Activated naive CD4-positive, alpha-beta T cell treated with anti-CD3 and anti-CD28 coated beads, Interleukin-2, amount 50 U/mL, for 24 hours (primary cell): ENCODE results near the gene PSMB8.

ENCODE experiments used
- H3K27ac Mint-ChIP-seq: one replicate; pipeline ENCODE4 v1.8.0; 2021; ENCODE audit warnings: mild to moderate bottlenecking, mixed read lengths
- H3K27me3 Mint-ChIP-seq: one replicate; pipeline ENCODE4 v1.8.0; 2021; ENCODE audit warnings: mixed read lengths
- H3K36me3 Mint-ChIP-seq: one replicate; pipeline ENCODE4 v1.8.0; 2021; ENCODE audit warnings: mixed read lengths
- H3K4me1 Mint-ChIP-seq: one replicate; pipeline ENCODE4 v1.8.0; 2021; ENCODE audit warnings: mixed read lengths
- H3K4me3 Mint-ChIP-seq: one replicate; pipeline ENCODE4 v1.8.0; 2021; ENCODE audit warnings: mild to moderate bottlenecking, mixed read lengths
- H3K9me3 Mint-ChIP-seq: one replicate; pipeline ENCODE4 v1.8.0; 2021; ENCODE audit warnings: mixed read lengths

Gene PSMB8

DNA sequence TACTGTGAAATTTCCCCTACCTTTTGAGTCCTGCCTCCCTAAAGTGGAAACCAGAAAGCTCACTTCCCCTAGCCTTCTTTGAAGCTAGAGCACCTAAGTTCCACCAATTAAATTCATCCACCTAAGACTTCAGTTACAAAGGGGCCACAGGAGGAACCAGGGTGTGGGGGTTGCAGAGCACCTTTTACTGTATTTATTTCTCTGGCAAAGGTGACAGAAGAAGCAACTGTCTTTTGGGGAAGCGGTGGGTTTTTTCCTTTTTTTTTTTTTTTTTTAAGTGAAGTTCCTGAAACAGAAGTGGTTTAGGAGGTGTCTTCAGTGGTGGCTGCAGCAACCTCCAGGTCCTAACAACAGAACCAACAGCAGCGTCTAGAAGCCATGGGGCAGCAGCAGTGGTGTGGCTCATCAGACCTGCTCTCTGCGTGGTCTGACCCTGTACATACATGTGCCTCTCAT, 23.2 kb upstream of the PSMB8 start:
- Mint-ChIP-seq H3K4me3 (peak overlapping the region; percentile 30), H3K27ac (peak overlapping the region; percentile 90), H3K9me3 (no peaks in the 10 kb centered on the region), H3K36me3 (no peaks in the 10 kb centered on the region), H3K27me3 (no peaks in the 10 kb centered on the region), H3K4me1 (peaks cover 40% of the 10 kb centered on the region)

DNA sequence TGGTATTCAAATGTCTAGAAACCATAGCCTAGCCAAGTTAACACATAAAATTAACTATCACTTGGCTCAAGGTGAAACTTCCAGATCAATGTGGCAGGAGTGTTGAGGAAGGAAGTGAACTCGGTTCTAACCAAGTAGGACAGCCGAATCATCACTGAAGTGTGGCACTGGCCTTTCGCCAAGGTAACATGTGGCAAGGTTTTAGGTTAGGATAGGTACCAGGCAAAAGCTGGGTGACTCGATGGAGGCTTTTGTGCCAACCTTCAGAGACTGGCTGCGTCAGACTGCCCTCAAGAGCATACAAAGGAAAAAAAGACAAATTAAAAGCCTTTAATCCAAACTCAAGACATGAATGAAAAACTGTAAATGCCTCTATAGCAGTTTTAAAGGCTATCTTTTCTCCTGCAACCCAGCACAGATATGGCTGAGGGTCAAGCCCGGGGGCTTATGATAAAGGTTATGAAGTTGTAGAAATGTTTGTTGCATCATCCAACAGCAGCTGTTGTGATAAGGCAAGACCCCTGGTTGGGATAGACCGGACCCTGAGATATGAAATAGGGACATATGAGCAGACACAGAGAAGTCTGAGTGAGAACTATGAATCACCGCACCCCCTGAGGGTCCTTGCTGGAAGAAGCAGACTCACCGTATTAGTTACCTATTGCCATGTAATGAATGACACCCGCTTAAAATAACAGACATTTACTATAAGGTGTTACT, 22.0 kb upstream of the PSMB8 start:
- Mint-ChIP-seq H3K27me3 (no peaks in the 10 kb centered on the region), H3K4me3 (no peak overlapping the region), H3K27ac (peak overlapping the region; percentile 90), H3K9me3 (no peaks in the 10 kb centered on the region), H3K4me1 (peaks cover 44% of the 10 kb centered on the region), H3K36me3 (peaks cover under 1% of the 10 kb centered on the region)

DNA sequence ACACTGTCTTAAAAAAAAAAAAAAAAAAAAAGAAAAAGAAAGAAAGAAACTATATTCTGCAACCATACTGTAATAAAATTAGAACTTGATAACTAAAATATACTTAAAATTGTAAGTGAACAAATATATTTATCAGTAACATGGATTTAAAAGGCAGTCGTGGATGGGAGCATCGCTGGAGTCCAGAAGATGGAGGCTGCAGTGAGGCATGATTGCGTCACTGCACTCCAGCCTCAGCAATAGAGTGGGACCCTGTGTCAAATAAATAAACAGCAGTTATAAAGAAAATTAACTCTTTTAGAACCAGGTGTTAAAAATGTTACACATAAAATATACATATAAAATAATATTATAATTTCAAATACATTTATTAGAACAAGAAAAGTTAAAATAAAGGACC, 18.9 kb upstream of the PSMB8 start:
- H3K4me1 Mint-ChIP-seq: peaks cover 60% of the 10 kb centered on the region
- no peak overlapping the region for H3K4me3 Mint-ChIP-seq
- no peaks in the 10 kb centered on the region for H3K9me3 Mint-ChIP-seq
- H3K36me3 Mint-ChIP-seq: peaks cover 18% of the 10 kb centered on the region
- no peaks in the 10 kb centered on the region for H3K27me3 Mint-ChIP-seq
- H3K27ac Mint-ChIP-seq: peak overlapping the region; percentile 15

DNA sequence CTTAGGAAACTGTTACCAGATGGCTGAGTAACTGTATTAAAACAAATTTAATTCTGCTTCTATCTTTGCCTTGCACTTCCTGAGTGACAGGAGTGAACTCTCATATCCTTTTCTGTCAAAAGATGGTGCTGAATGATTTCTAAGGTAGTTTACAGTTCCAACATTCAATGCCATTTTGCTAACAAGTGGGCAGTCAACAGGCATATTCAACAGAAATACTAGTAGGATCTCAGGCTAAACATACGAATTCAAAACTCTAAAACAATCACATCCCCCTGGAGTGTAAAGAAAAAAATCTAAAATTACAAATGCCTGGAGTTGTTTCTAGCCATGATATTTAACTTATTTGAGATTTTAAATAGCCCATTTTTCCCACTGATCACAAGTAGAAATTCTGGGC, 16.8 kb upstream of the PSMB8 start:
- H3K27ac Mint-ChIP-seq: peak overlapping the region; percentile 92
- H3K36me3 Mint-ChIP-seq: peaks cover 28% of the 10 kb centered on the region
- H3K27me3 Mint-ChIP-seq: no peaks in the 10 kb centered on the region
- H3K4me1 Mint-ChIP-seq: peaks cover 58% of the 10 kb centered on the region
- no peak overlapping the region for H3K4me3 Mint-ChIP-seq
- H3K9me3 Mint-ChIP-seq: no peaks in the 10 kb centered on the region

DNA sequence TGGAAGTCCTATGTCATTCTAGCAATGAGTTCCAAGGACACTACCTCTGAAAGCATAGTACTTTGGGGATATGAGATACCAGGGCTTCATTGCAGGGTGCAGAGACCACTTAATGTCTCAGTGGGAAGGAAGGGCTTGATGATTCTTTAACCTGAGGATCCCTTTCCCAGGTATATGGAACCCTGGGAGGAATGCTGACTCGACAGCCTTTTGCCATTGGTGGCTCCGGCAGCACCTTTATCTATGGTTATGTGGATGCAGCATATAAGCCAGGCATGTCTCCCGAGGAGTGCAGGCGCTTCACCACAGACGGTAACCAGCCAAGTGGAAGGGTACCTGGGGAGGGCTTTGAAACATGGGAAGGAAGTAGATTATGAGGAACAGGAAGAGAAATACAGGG, 14.3 kb upstream of the PSMB8 start:
- Mint-ChIP-seq H3K36me3 (peaks cover 31% of the 10 kb centered on the region), H3K27ac (peak overlapping the region; percentile 88), H3K4me1 (peaks cover 56% of the 10 kb centered on the region), H3K4me3 (no peak overlapping the region), H3K9me3 (no peaks in the 10 kb centered on the region), H3K27me3 (no peaks in the 10 kb centered on the region)

DNA sequence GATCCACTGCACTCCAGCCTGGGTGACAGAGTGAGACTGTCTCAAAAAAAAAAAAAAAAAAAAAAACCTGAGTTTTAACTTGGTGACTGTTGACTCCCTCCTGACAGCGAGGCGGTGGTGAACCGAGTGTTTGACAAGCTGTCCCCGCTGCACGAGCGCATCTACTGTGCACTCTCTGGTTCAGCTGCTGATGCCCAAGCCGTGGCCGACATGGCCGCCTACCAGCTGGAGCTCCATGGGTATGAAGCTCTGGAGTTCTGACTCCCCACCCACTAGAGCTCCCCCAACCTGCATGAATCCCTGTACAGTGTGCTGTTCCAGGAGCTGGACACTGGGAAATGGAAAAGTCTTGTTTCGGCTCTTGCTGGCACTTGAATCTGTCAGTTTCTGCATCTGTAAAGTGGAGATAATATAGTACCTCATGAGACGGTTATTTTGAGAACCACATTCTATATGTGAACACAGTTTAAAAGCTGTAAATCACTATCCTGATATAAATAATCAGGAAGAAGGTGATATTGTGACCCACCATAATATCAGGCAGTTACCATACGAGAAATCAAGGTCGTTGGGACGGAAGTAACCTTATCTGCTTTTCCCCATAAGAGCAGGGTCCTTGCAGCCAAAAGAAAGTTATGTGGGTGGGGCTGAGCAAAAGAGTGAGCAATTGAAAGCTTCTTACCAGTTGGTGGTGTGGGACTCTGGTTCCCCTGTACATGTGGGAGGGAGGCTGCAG, 13.5 kb upstream of the PSMB8 start:
- Mint-ChIP-seq H3K27ac (peak overlapping the region; percentile 68), H3K4me3 (peak overlapping the region; percentile 15), H3K36me3 (peaks cover 35% of the 10 kb centered on the region), H3K27me3 (no peaks in the 10 kb centered on the region), H3K9me3 (no peaks in the 10 kb centered on the region), H3K4me1 (peaks cover 56% of the 10 kb centered on the region)

DNA sequence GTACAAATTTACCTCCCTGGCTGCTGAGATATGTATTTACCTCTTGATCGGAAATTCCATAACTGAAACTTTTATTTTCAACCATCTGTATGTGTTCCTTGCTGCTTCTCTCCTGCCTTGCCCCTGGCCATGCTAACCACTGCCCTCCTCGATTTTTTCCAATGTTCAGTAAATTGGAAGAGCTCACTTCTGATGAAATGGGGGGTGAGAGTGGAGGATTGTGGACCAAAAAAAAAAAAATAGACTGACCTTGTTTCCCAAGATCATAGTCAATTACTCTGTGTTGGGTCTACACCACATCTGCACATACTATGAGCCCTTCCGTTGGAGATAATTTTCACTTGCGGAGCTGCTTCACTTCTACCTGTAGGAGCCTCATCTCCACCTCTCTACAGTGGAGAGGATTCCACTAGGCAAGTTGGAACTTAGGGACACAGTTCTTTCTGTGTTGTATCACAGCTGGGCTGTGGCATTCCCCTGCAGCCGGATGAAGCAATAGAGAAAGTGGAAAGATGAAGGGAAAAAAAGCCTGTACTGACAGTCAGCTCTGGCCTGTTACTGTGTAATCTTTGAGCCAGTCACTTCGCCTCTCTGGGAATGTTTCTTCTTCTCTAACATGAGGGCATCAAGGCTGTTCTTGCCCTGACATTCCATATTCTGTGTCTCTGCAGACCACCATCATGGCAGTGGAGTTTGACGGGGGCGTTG, 11.8 kb upstream of the PSMB8 start:
- Mint-ChIP-seq H3K27ac (peak overlapping the region; percentile 98), H3K4me1 (peaks cover 66% of the 10 kb centered on the region), H3K27me3 (no peaks in the 10 kb centered on the region), H3K9me3 (no peaks in the 10 kb centered on the region), H3K36me3 (peaks cover 49% of the 10 kb centered on the region), H3K4me3 (peak overlapping the region; percentile 100)

DNA sequence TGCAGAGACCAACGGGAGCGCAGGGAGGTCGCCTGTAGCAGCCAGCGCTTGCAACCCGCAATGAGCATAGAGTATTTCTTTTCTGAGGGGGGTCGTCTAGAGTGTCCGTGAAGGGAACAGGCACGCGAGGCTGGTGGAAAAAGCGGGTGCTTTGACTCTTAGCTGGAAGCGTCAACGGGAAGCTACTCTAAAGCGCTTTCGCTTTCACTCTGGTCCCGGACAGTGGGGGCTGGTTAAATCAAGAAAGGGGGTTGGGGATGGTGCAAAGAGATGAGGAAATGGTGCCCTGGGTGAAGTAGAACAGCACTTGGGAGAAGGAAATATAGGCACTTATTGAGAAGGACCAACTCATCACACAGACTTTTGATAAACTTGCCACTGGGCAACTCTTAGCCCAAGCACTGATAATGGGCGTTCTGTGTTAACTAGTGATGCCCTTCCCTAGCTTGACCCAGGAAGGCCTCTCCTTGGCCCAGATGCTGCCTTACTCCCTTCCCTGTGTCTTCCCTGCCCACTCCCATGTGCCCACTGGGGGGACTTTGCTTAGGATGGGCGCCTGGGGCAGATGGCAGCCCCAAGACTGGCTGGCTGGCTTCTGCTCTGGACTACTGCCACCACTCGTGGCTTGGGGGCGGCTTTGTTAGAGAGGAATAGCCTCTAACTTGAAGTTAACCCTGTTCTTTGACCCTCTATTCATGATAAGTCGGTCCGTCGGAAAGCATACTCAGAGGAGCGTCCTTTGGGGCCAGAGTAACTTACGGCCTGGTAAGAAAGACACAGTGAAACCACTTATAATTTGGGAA, 10.7 kb upstream of the PSMB8 start:
- Mint-ChIP-seq H3K27ac (peak overlapping the region; percentile 98), H3K27me3 (no peaks in the 10 kb centered on the region), H3K36me3 (peaks cover 54% of the 10 kb centered on the region), H3K4me3 (peak overlapping the region; percentile 100), H3K4me1 (peaks cover 69% of the 10 kb centered on the region), H3K9me3 (no peaks in the 10 kb centered on the region)

DNA sequence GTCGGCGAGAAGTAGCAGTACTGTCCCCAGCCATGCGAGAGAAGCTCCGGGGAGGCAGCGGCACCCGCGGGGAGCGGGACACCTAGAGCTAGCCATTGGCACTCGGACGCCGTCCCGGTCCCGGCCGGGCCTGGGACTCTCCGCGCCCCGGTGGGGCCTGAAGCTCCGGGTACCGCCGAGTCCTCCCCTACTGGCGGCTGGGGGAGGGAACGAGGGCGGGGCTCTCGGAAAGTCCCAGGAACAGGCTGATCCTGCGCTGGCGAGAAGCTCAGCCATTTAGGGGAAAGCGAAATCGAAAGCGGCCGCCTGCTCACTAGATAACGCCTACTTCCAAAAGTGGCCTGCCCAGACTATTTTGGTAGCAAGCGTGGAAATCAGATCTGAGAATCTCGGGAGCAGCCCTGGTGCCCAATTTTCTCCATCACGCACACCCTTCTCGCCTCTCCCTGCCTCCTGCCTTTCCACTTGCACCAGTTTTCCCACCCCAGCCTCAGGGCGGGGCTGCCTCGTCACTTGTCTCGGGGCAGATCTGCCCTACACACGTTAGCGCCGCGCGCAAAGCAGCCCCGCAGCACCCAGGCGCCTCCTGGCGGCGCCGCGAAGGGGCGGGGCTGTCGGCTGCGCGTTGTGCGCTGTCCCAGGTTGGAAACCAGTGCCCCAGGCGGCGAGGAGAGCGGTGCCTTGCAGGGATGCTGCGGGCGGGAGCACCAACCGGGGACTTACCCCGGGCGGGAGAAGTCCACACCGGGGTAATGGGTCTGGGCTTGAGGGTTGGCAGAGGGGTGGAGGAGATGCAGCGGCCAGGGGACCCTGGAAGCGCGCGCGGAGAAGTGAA, 9.9 kb upstream of the PSMB8 start, which contains the start of the genes PSMB9 and TAP1:
Gene PSMB9 (plus strand): TSS at position 652 of the 835 bp plus-strand sequence. CDS start 38 bp downstream, at position 690.
Gene TAP1 (minus strand): TSS at position 164 of the 835 bp plus-strand sequence. CDS start 68 bp downstream, at position 96.
- H3K27me3 Mint-ChIP-seq: no peaks in the 10 kb centered on the region
- peak within 1 kb of the TSS; percentile 99 for H3K27ac Mint-ChIP-seq
- peaks cover 67% of the 10 kb centered on the region for H3K4me1 Mint-ChIP-seq
- H3K4me3 Mint-ChIP-seq: peak within 1 kb of the TSS; percentile 100
- peaks cover 53% of the 10 kb centered on the region for H3K36me3 Mint-ChIP-seq
- no peaks in the 10 kb centered on the region for H3K9me3 Mint-ChIP-seq

DNA sequence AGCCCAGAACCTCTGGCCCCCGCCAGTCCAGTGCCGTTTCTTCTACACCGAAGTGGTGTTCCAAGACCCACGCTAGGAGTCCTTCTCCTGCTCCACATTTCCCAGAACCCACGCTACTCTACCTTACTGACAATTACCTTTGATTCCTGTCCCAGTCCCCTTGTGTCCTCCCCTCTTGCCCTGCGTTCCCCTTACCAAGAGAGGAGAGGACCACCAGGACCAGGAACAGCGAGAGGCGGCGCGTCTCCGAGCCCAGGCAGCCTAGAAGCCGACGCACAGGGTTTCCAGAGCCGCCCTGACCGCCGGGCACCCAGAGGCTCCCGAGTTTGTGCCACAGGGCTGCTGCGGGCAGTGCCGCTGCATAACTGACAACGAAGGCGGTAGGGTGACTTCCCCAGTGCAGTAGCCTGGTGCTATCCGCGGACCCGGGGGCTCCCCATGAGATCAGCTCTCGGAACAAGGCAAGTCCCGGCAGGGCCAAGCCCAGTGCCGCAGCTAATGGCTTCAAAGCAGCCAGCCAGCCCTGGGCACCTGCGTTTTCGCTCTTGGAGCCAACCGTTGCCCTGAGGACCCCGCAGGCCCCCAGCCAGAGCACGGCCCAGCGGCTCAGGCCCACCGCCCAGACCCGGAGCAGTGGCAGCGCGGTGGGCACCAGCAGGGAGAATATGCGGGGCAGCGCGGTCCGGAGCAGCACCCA, 9.1 kb upstream of the PSMB8 start:
- Mint-ChIP-seq H3K36me3 (peaks cover 56% of the 10 kb centered on the region), H3K27ac (peak overlapping the region; percentile 99), H3K4me3 (peak overlapping the region; percentile 100), H3K4me1 (peaks cover 67% of the 10 kb centered on the region), H3K27me3 (no peaks in the 10 kb centered on the region), H3K9me3 (no peaks in the 10 kb centered on the region)

DNA sequence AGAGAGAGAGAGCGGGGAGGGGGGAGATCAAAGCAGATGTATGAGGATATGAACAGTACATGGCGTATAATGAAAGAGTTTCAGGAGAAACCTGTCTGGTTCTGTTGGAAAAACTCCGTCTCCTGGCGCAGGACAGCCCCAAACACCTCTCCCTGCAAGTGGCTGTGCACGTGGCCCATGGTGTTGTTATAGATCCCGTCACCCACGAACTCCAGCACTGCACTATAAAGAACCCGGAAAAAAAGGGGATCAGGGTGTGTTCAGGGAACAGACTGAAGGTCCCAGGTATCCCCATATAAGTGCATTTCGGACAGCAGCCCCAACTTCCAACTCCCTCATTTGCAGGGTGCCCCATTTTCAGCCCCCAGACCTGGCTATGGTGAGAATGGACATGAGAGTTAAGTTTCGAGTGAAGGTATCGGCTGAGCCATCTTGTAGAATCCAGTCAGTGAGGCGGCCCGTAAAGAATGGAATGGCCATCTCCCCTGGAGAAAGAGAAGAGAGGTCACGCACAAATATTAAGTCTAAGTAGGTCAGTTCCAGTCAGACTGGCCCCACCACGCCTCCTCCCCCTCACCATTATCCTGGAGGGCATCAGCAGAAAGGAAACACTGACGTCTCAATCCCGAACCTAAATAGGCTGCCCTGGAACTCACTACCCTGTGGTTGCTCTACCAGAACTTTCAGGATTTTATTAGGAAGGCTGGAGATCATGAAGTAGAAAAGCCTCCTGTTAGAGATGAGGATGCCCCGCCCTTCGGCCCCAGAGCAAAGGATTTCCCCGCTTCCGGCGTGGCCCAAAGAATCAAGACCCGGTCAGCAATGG, 8.4 kb upstream of the PSMB8 start:
- no peaks in the 10 kb centered on the region for H3K9me3 Mint-ChIP-seq
- H3K27ac Mint-ChIP-seq: peak overlapping the region; percentile 99
- H3K4me3 Mint-ChIP-seq: peak overlapping the region; percentile 100
- no peaks in the 10 kb centered on the region for H3K27me3 Mint-ChIP-seq
- H3K4me1 Mint-ChIP-seq: peaks cover 67% of the 10 kb centered on the region
- H3K36me3 Mint-ChIP-seq: peaks cover 58% of the 10 kb centered on the region

DNA sequence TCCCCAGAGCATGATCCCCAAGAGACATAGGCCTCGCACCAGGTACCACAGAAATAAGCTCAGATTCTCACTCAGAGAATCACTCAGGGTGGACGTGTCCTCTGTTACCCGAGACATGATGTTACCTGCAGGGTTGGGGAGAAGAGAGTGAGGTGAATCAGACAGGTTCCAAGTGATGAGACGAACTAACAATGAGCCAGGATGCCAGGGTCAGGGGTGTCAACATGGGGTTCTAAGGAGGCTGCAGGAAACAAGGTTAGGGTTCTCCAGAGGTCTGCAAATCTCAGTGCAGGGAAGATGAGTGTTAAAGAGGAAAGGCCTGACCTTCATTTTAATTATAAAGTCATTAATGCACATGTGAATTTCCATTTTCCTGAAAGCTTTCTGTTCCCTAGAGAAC, 7.2 kb upstream of the PSMB8 start:
- peaks cover 62% of the 10 kb centered on the region for H3K36me3 Mint-ChIP-seq
- peak overlapping the region; percentile 99 for H3K27ac Mint-ChIP-seq
- peaks cover 69% of the 10 kb centered on the region for H3K4me1 Mint-ChIP-seq
- H3K27me3 Mint-ChIP-seq: no peaks in the 10 kb centered on the region
- peak overlapping the region; percentile 100 for H3K4me3 Mint-ChIP-seq
- H3K9me3 Mint-ChIP-seq: no peaks in the 10 kb centered on the region

DNA sequence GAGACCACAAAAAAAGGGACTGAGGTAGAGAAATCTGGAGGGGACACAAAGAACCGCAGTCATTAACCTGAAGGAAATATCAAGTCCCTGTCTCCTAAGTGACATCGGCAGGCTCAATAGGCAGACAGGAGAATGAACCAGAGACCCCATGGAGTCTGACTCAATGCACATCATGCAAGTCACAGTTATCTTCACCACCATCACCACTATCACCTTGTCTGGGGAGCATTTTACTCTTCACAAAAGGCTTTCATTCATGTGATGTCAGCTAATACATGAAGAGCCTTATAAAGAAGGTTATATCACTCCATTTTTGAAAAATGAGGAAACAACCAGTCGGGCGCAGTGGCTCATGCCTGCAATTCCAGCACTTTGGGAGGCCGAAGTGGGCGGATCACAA, 5.3 kb upstream of the PSMB8 start:
- Mint-ChIP-seq H3K9me3 (no peaks in the 10 kb centered on the region), H3K4me1 (peaks cover 73% of the 10 kb centered on the region), H3K27ac (peak overlapping the region; percentile 85), H3K36me3 (peaks cover 68% of the 10 kb centered on the region), H3K4me3 (peak overlapping the region; percentile 99), H3K27me3 (no peaks in the 10 kb centered on the region)
